Measurements from ENCODE around the gene PAX9. TPM values are rescaled to one million over a fixed set of nuclear protein-coding genes. Genes with fewer than 3 reads are reported as not detected.

PAX9 gene
- polyA plus RNA-seq, 1 donor from 2014 or later: not detected

GRCh38 chr14:36682338-36682737 lies 20.7 kb downstream of the PAX9 start:
- Histone ChIP-seq H3K27me3 (ENCODE audit: insufficient read depth, low read depth, low read length) (peaks cover 6% of the 10 kb centered on the region), H3F3A (ENCODE audit: insufficient read depth, low read length, poor library complexity, severe bottlenecking) (no peaks in the 10 kb centered on the region), H3K9me2 (ENCODE audit: insufficient read depth, low read length) (no peaks in the 10 kb centered on the region), H3K9ac (ENCODE audit: low read length) (no peak overlapping the region), H4K20me1 (ENCODE audit: insufficient read depth) (no peaks in the 10 kb centered on the region), H3K9me3 (ENCODE audit: low read length) (no peaks in the 10 kb centered on the region), H3K79me2 (replicated peaks; ENCODE audit: insufficient read depth, low read length) (no peaks in the 10 kb centered on the region), H3K36me3 (ENCODE audit: insufficient read depth, low read length) (no peaks in the 10 kb centered on the region), H2AFZ (ENCODE audit: low read depth, low read length) (no peak overlapping the region), H3K27ac (ENCODE audit: low read length) (no peak overlapping the region), H3K4me2 (ENCODE audit: low read length) (no peak overlapping the region), H3K4me3 (ENCODE audit: low read length) (no peak overlapping the region)
- no peak for TF ChIP-seq REST (IDR thresholded peaks at IDR 0.05; ENCODE audit: borderline replicate concordance)
- no peak for TF ChIP-seq EP300 (conservative IDR thresholded peaks at IDR 0.05; ENCODE audit: poor library complexity, severe bottlenecking)
- TF ChIP-seq RAD21 (conservative IDR thresholded peaks at IDR 0.05): no peak
- no peak for TF ChIP-seq POLR2AphosphoS5 (IDR thresholded peaks at IDR 0.05)
- no peak for TF ChIP-seq CTCF (IDR thresholded peaks at IDR 0.05; ENCODE audit: poor library complexity, severe bottlenecking)

- Histone ChIP-seq H3K4me3 (ENCODE audit: low read length) (no peak overlapping the region), H4K20me1 (ENCODE audit: insufficient read depth) (no peaks in the 10 kb centered on the region), H3K9me2 (ENCODE audit: insufficient read depth, low read length) (no peaks in the 10 kb centered on the region), H3F3A (ENCODE audit: insufficient read depth, low read length, poor library complexity, severe bottlenecking) (no peaks in the 10 kb centered on the region), H3K27me3 (ENCODE audit: insufficient read depth, low read depth, low read length) (no peaks in the 10 kb centered on the region), H3K27ac (ENCODE audit: low read length) (no peak overlapping the region), H3K4me2 (ENCODE audit: low read length) (no peak overlapping the region), H3K9me3 (ENCODE audit: low read length) (no peaks in the 10 kb centered on the region), H3K36me3 (ENCODE audit: insufficient read depth, low read length) (no peaks in the 10 kb centered on the region), H3K79me2 (replicated peaks; ENCODE audit: insufficient read depth, low read length) (no peaks in the 10 kb centered on the region), H3K9ac (ENCODE audit: low read length) (no peak overlapping the region), H2AFZ (ENCODE audit: low read depth, low read length) (no peak overlapping the region)
- TF ChIP-seq EP300 (conservative IDR thresholded peaks at IDR 0.05; ENCODE audit: poor library complexity, severe bottlenecking) (no peak), CTCF (IDR thresholded peaks at IDR 0.05; ENCODE audit: poor library complexity, severe bottlenecking) (no peak)
These were observed 21.5 kb downstream of the PAX9 start for GRCh38 chr14:36683083-36683724.

GRCh38 chr14:36684946-36685345 lies 23.3 kb downstream of the PAX9 start:
- Histone ChIP-seq H3K36me3 (ENCODE audit: insufficient read depth, low read length) (no peaks in the 10 kb centered on the region), H2AFZ (ENCODE audit: low read depth, low read length) (no peak overlapping the region), H3K4me2 (ENCODE audit: low read length) (no peak overlapping the region), H3K4me3 (ENCODE audit: low read length) (no peak overlapping the region), H4K20me1 (ENCODE audit: insufficient read depth) (no peaks in the 10 kb centered on the region), H3K9me2 (ENCODE audit: insufficient read depth, low read length) (no peaks in the 10 kb centered on the region), H3K27ac (ENCODE audit: low read length) (no peak overlapping the region), H3K9me3 (ENCODE audit: low read length) (no peaks in the 10 kb centered on the region), H3F3A (ENCODE audit: insufficient read depth, low read length, poor library complexity, severe bottlenecking) (no peaks in the 10 kb centered on the region), H3K27me3 (ENCODE audit: insufficient read depth, low read depth, low read length) (no peaks in the 10 kb centered on the region), H3K9ac (ENCODE audit: low read length) (no peak overlapping the region), H3K79me2 (replicated peaks; ENCODE audit: insufficient read depth, low read length) (no peaks in the 10 kb centered on the region)
- TF ChIP-seq CTCF (IDR thresholded peaks at IDR 0.05; ENCODE audit: poor library complexity, severe bottlenecking) (no peak), RAD21 (conservative IDR thresholded peaks at IDR 0.05) (no peak), MXI1 (conservative IDR thresholded peaks at IDR 0.05; ENCODE audit: poor library complexity, severe bottlenecking) (no peak), TAF1 (IDR thresholded peaks at IDR 0.05; ENCODE audit: low read depth) (no peak), REST (IDR thresholded peaks at IDR 0.05; ENCODE audit: borderline replicate concordance) (no peak)

Data from neural cell (in vitro differentiated cells).